Calu3 (cell line): ENCODE data around the gene CEMIP2. TPM values are rescaled to one million over a fixed set of nuclear protein-coding genes. Genes with fewer than 3 reads are reported as not detected.
A peak's percentile ranks its signal among the peaks of the same experiment; 100 is the strongest.

Experiments used
- BruUV-seq: library from RNA; stranded (reverse); fragments of 400-500 nt; replicated peaks from 2 replicates; lab custom pipeline; 2021; lab: Mats Ljungman, UMichigan
- CTCF ChIA-PET: fragments of 300-600 bp; sonication (Branson Sonifier 250); formaldehyde crosslinking; loops from one replicate; lab custom pipeline; 2022; ENCODE audit warnings: antibody characterized with exemption; lab: Charles Lee
- DNase-seq: peaks from one replicate; pipeline ENCODE4 v3.0.0; 2022
- H3K27ac Mint-ChIP-seq: one replicate; pipeline ENCODE4 v1.8.0; 2022; ENCODE audit warnings: mixed read lengths; ENCODE audit not compliant: unreplicated experiment
- H3K27me3 Mint-ChIP-seq: one replicate; pipeline ENCODE4 v1.8.0; 2022; ENCODE audit warnings: mixed read lengths; ENCODE audit not compliant: unreplicated experiment
- H3K36me3 Mint-ChIP-seq: one replicate; pipeline ENCODE4 v1.8.0; 2022; ENCODE audit warnings: mild to moderate bottlenecking, moderate library complexity, mixed read lengths; ENCODE audit not compliant: insufficient read depth, unreplicated experiment
- H3K4me1 Mint-ChIP-seq: one replicate; pipeline ENCODE4 v1.8.0; 2022; ENCODE audit warnings: mild to moderate bottlenecking, low read depth, mixed read lengths; ENCODE audit not compliant: unreplicated experiment
- H3K4me3 Mint-ChIP-seq: one replicate; pipeline ENCODE4 v1.8.0; 2022; ENCODE audit warnings: mild to moderate bottlenecking, low read depth, moderate library complexity, mixed read lengths; ENCODE audit not compliant: unreplicated experiment
- H3K9me3 Mint-ChIP-seq: one replicate; pipeline ENCODE4 v1.8.0; 2022; ENCODE audit warnings: low read depth, mixed read lengths; ENCODE audit not compliant: unreplicated experiment
- intact Hi-C: fragments of 100-400 bp; cut with micrococcal nuclease; formaldehyde crosslinking; loops from one replicate; pipeline ENCODE4 v1.10.0; 2022; ENCODE audit not compliant: unreplicated experiment
- total RNA-seq: library from RNA; stranded (reverse); gene quantifications from 2 replicates; pipeline ENCODE4 v1.2.3, GENCODE V29; 2022
- TF ChIP-seq, protein P1 (sequence below): fragments of 200-600 bp; IDR thresholded peaks from one replicate; pipeline ENCODE4 v1.8.0; 2022; ENCODE audit warnings: antibody characterized with exemption; ENCODE audit not compliant: unreplicated experiment

The CEMIP2 gene
- total RNA-seq, 1 experiment from 2014 or later: 122 TPM

DNA sequence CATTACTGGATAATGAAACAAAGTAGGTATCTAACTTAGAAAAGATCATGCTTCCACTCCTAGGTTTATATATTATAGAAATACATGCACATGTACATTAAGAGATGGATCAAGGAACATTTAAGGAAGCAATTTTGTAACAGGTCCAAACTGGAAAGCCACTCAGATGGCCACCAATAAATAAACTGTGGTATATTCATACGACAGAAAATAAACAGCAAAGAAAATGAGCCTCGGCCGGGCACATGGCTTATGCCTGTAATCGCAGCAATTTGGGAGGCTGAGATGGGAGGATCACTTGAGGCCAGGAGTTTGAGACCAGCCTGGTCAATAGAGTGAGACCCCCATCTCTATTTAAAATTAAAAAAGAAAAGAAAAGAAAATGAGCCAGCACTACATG, 25.6 kb downstream of the CEMIP2 start:
- Mint-ChIP-seq H3K27ac (peak overlapping the region; percentile 82), H3K4me3 (peak overlapping the region; percentile 59), H3K9me3 (no peaks in the 10 kb centered on the region), H3K27me3 (no peaks in the 10 kb centered on the region), H3K4me1 (peaks cover 45% of the 10 kb centered on the region), H3K36me3 (peaks cover 81% of the 10 kb centered on the region)
- TF ChIP-seq, protein P1, sequence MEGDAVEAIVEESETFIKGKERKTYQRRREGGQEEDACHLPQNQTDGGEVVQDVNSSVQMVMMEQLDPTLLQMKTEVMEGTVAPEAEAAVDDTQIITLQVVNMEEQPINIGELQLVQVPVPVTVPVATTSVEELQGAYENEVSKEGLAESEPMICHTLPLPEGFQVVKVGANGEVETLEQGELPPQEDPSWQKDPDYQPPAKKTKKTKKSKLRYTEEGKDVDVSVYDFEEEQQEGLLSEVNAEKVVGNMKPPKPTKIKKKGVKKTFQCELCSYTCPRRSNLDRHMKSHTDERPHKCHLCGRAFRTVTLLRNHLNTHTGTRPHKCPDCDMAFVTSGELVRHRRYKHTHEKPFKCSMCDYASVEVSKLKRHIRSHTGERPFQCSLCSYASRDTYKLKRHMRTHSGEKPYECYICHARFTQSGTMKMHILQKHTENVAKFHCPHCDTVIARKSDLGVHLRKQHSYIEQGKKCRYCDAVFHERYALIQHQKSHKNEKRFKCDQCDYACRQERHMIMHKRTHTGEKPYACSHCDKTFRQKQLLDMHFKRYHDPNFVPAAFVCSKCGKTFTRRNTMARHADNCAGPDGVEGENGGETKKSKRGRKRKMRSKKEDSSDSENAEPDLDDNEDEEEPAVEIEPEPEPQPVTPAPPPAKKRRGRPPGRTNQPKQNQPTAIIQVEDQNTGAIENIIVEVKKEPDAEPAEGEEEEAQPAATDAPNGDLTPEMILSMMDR: no peak
- intact Hi-C loops: loop anchor here (2.0 kb wide), 1 partner anchor 16 kb away; no protein-coding TSS in a partner anchor
- CTCF ChIA-PET: interaction anchor here (1.9 kb wide), 1 partner anchor 26 kb away, joined by 4 read pairs; the partner anchor contains the start of gene CEMIP2
- BruUV-seq: no TSS peak
- no peak for DNase-seq

DNA sequence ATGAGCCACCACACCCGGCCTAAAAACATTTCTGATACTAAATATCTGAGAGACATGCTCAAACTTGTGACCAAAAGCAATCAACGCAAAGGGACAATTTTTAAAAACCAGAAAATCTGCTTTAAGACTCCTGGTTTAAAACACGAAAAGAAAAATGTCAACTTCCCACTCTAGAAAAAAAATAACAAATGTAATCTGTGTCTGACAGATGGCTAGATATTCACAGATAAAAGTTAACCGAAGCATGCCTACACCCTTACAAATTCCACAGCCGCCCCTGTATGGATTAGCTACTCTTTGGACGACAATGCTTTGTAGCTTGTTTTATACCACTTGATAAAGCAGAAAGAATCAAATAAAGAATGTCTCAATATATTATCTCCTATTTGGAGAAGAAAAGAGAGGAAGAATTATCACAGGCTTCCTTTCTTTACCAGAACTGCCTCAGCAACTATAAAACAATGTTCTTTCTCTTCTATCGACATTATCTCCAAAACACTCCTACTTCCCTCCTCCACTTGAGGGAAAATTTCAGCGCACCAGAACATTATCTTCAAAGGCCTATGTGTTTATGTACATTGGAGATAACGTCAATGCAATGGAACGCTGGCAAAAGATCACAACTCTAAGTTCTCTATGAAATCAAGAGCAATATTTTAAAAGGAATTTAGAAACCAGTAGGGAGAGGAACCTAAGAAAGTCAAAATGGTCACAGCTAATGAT, 26.2 kb downstream of the CEMIP2 start:
- no peaks in the 10 kb centered on the region for H3K9me3 Mint-ChIP-seq
- H3K36me3 Mint-ChIP-seq: peaks cover 81% of the 10 kb centered on the region
- peak overlapping the region; percentile 59 for H3K4me3 Mint-ChIP-seq
- peaks cover 45% of the 10 kb centered on the region for H3K4me1 Mint-ChIP-seq
- CTCF ChIA-PET: interaction anchor here (0.6 to 1.9 kb wide), 2 partner anchors 19 to 27 kb away, joined by 3 to 4 read pairs; partner anchors contain the start of gene CEMIP2
- DNase-seq: no peak
- H3K27me3 Mint-ChIP-seq: no peaks in the 10 kb centered on the region
- TF ChIP-seq, protein P1: no peak
- H3K27ac Mint-ChIP-seq: peak overlapping the region; percentile 82
- intact Hi-C loops: loop anchor here (2.0 kb wide), 1 partner anchor 17 kb away; no protein-coding TSS in a partner anchor
- no TSS peak for BruUV-seq

DNA sequence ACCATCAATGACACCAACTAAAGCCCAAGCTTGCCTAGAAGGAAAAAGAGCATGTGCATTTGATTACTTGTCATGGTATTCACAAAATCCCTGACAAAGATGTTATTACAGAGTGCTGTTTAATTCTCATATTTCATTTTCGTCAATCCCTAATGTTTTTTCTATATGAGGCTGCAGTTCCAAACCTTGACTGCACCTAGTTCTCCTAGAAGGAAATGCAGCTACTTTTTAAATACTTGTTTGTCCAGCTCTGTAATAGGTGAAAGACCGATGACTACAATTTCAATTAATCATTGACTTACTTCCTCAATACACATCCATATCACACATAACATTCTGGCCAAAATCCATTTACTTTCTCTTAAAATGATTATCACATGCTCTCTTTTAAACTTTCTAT, 28.1 kb downstream of the CEMIP2 start:
- BruUV-seq: no TSS peak

DNA sequence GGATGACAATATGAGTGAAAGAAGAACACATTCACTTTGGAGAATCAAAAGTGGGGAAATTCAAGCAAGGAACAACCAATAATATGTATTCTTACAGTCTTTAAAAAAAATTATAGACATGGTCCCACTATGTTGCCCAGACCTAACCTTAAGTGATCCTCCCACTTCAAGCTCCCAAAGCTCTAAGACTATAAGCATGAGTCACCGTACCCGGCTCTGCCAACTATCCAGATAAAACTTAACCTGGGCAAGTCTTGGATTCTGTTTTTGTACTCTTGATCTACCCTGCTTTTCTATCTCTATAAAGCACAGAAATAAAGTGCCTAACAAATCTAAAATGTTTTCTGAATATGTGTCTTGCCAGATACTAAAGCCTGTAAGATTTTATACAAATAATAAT, 30.9 kb downstream of the CEMIP2 start:
- intact Hi-C loops: no loop called here
- Mint-ChIP-seq H3K4me3 (no peak overlapping the region), H3K27ac (no peak overlapping the region), H3K9me3 (no peaks in the 10 kb centered on the region), H3K4me1 (peaks cover 28% of the 10 kb centered on the region), H3K27me3 (no peaks in the 10 kb centered on the region), H3K36me3 (peaks cover 79% of the 10 kb centered on the region)
- no peak for DNase-seq
- TF ChIP-seq, protein P1: no peak
- no TSS peak for BruUV-seq
- CTCF ChIA-PET: interaction anchor here (1.1 kb wide), 1 partner anchor 51 kb away, joined by 3 read pairs; no protein-coding TSS in a partner anchor

More for the DNA sequence above, 28.1 kb downstream of the CEMIP2 start:
- Mint-ChIP-seq H3K27ac (peak overlapping the region; percentile 85), H3K4me3 (peak overlapping the region; percentile 50), H3K36me3 (peaks cover 78% of the 10 kb centered on the region), H3K27me3 (no peaks in the 10 kb centered on the region), H3K4me1 (peaks cover 49% of the 10 kb centered on the region), H3K9me3 (no peaks in the 10 kb centered on the region)
- CTCF ChIA-PET: interaction anchor here (1.0 kb wide), 1 partner anchor 29 kb away, joined by 5 read pairs; no protein-coding TSS in a partner anchor
- no peak for DNase-seq
- intact Hi-C loops: no loop called here
- TF ChIP-seq, protein P1: no peak
